GM23248 (cell line): ENCODE results near the gene SON.

Source experiments
- EZH2 ChIP-seq: fragments of 200-600 bp; sonication (generic); IDR thresholded peaks from 2 replicates; pipeline ENCODE4 v1.6.1; 2018; ENCODE audit warnings: antibody characterized with exemption, mild to moderate bottlenecking; ENCODE audit not compliant: insufficient read depth, poor library complexity, severe bottlenecking
- EZH2phosphoT487 ChIP-seq: fragments of 200-600 bp; sonication (generic); IDR thresholded peaks from 2 replicates; pipeline ENCODE4 v1.6.1; 2018; ENCODE audit warnings: antibody characterized with exemption, moderate library complexity, mild to moderate bottlenecking, low read depth; ENCODE audit not compliant: insufficient read depth

DNA sequence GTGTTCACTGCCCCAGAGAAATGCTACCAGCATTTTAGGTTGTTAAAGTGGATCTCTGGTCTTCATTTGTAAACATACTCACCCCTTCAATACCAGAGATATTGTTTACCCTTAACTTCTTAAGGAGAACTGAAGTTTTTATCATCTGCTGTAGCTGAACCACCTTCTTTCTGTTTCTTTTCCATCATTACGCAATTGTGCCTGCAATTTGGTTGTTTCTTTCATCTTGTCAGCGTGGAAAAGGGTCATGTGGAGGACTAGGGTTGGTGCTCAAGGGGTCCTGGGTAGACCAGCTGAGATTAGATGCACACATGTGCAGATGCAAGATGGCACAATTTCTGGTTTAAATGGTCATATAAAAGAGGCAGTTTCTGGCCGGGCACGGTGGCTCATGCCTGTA, 23.9 kb upstream of the SON start:
- TF ChIP-seq EZH2phosphoT487 = no peak
- no peak for TF ChIP-seq EZH2
